ENCODE measurements around the gene AGAP2.

The AGAP2 gene

DNA sequence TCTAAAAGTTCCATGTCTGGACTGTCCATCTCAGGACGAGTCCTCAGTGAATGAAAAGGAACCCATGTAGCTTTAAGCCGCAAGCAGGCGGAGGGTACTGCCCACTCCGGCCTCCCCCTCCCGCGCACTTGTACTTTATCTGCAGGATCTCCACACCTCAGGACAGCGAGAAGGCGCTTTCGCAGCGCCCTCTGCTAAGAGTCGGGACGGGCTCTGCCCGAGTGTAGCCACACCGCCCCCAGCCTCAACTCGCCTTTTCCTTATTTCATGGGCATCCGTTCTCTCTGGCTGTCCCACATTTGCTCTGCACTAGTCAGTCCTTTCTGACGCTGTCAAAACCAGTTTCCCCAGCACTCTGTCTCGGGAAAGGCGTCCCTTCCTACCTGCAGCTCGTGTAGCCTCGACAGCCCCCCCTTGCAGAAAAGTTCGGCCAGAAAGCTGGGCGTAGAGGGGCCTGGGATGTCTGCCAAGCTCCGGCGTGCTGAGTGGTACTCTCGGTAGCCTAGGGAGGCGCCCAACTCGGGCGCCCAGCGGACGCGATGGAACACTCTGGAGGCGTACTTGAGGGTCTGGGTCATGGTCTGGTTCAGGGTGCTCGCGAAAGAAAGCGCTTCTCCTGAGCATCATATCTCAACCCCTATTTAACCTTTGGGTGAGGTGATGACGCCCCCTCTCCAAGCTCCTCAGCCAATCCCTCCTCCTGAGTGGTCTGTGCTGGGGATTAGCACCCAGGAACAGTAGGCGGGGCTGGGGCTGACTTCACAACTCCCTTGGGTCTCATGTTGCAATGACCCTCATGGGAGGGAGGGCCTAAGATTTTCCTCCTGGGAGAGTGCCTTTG is 28.1 kb upstream of the AGAP2 start, which contains the start of gene CYP27B1:
Gene CYP27B1, minus strand, starts transcription at position 615 of the 841 bp plus-strand sequence. Its CDS starts 37 bp downstream, at position 578.
- no peak for DNase-seq

DNA sequence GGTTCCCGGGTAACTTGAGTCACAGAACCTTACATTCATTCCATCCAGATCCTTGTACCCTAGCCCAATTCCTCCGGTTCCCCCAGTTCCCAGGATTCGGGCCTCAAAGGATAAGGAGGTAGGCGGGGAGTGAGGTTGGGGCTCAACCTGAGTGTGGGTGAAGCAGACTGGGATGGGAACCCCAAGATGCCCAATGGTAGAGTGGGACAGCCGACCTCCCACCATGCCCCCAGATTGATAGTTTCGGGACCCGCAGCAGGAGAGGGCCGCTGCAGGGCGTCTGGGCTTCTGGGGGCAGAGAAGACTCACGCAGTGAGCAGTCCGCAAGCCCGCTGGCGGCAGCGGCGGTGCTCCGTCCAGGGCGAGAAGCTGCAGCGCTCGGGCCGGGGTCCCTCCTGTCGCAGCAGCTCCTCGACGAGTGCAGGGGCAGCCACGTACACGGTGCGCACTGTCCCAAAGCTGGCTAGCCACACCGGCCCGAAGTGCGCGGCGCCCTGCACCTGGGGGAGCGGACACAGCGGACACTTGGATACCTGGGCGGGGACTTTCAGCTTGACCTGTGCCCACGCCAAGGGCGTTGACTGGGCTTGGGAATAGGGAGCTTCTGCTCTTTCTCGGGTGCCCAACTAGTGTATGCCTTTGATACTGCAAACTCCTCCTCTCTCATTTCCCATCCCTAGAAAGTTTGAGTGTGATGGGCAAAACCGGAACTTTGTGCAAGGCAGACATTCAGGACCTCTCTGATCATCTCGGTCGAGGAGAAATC is 27.3 kb upstream of the AGAP2 start:
- DNase-seq, result no peak

DNA sequence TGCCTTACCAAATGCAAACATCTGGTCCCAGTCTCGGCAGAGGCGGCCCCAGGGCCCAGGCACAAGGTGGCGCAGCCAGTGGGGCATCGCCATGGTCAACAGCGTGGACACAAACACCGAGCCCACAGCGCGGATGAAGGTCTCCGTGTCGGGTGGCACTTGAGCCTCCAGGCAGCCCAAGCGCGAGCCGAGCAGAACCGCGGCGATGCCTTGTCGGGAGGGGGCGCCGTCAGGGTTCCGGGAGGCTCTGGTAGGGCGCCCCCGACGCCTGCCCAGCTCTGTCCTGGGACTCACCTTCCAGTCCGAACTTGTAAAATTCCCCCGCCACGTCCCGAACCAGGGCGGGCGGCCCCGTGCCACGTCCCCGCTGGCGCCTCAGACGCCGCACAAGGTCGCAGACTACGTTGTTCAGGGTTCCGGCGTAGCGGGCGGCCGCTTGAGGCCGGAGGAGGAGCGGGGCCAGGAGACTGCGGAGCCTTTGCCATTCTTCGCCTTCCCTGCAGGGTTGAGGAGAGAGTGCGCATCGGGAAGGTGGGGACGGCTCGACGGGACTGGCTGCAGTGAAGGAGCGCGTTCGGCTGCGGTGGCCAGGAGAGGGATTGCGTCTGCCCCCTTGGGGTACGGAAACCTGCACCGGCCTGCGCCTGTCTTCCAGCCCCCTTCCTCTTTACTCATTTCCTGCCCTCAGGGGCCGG is 26.6 kb upstream of the AGAP2 start:
- DNase-seq, result no peak

DNA sequence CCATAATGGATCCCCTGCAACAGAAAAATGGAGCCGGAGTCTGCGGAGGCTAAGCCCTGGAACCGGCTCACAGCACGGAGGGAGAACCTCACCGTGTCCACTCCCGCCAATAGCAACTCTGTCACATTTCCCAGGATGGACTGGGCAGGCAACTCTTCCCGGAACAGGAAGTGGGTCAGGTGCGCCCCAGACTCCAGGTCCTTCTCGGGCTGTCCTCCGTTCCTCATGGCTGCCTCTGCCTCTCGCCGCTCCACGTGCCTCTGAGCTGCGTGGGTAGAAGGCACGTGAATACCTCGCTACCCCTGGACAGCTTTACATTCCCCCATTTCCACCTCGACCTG is 26.1 kb upstream of the AGAP2 start:
- no peak for DNase-seq

DNA sequence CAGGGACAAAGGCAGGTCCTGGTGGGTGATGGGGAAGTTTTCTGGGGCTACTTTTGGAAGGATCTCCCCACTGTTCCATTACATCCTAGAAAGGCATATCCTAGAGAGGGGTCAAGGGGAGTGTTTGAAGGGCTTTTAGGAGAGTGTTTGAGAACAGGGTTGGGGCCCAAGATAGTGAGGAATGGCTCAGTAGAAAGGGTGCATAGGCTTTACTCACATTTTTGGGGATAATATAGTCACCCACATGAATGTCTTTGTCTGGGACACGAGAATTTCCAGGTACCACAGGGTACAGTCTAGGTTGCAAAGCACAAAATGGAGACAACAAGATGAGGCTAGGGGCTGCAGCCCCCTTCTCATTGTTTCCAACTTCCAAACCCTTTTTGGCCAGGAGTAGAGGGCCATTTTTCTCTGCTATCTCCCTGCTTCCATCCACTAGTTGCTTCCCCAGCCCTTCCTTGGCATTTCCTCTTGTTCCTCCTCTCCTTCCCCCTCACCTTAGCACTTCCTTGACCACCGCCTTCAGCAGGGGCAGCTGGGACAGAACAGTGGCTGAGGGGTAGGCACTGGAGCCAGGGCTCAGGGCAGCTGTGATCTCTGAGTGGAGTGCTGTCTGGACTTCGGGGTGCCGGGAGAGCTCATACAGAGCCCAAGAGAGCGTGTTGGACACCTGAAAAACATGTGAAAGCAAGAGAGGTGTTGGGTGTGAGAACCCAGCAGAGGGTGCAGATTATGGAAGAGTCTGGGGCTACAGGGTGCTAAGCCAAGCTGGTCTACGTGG is 25.5 kb upstream of the AGAP2 start:
- DNase-seq, result no peak

DNA sequence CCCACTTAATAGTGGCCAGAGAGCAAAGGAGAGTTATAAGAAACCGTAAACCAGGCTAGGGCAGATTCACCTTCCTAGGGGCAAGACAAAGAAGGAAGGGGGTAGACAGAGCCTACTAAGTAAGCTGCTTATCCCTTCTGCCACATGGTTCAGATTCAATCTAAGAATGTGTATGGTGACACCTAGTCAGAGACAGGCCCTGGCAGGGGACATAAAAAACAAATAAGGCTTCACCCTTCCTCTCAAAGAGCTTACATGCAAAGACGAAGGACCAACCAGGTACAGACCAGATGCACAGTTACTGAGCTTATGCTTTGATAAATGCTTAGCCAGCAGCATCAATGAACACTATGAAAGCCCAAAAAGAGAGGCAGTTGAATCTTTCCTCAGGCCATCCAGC is 23.9 kb upstream of the AGAP2 start:
- no peak for DNase-seq

DNA sequence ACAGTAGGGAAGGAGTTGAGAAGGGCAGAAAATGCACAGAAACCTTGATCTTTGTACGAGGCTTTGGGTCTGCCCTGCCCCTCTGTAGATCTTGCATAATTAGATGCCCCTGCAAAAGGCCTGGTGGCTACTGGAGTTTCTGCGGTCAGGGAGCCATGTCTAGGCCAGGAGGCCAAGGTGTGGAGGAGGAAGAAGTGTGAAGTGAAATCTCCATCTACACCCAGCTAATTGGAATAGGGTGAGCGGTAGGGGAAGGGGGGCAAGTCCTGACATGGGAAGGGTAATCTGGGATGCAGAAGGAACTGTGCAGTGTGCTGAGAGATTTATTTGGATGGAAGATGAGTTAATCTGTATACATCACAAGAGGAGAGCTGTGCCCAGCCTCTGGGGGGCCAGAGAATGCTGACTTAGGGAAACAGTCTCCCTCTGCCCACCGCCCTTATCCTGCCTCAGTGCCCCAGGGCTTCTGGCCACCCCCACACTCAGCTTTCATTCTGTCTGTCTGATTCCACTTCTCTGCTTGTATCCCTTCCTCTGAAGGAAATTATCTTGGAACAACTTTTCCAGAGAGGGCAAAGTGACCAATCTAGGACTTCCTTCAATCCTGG is 23.0 kb upstream of the AGAP2 start:
- no peak for DNase-seq

DNA sequence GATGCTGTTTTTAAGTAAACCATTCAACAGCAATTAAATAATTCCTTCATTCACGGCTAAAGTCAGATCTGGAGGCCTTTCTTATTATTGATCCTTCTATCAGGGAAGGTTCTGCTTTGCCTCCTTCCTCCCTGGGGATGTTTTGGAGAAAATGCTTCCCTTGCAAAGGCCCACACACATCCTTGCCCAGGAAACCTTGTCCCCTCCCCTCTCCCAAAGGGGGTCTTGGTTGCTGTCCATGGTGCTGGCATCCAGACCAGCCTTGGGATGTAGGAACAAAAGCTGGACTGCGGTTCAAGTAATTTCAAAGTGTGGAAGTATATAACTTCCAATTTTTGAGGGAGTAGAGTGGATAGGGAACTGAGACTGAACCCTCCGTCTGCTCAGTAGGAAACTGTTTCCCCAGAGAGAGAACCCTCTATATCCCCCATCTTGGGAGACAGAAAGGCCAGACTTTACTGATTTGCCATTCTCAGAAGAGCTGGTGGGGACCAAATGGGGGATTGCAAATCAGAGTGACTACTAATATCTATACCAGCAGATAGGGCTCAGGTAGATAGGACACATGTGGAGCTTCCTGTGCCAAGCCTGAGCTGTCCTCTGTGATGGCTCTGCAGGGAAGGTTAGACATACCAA is 21.9 kb upstream of the AGAP2 start:
- DNase-seq, result no peak

DNA sequence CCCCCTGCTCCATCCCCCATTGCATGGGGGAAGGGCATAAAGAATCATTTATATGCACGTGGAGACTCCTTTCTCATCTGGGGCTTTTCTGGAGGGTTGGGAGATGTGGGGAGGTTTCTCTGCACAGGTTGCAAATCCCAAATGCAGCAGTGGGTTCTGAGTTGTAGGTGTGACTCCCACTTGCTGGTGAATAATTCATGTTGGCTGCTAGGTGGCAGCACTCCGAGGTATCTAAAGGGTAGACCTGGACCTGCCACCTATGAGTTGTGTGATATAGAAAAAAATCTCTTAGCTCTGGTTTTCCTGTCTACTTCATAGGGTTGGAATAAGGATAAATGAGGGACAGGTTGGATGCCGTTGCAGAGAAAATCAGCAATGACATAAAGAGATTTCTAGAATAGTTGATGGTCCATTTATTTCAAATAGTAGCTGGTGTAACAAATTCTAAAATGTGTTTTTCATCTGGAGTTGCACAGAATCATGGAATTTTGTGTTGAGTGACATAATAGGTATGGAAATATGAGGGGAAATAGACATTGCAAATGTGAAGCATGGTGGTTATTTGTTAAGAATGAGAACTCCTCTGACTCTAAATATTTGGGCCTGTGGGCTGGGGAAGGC is 20.9 kb upstream of the AGAP2 start:
- no peak for DNase-seq

DNA sequence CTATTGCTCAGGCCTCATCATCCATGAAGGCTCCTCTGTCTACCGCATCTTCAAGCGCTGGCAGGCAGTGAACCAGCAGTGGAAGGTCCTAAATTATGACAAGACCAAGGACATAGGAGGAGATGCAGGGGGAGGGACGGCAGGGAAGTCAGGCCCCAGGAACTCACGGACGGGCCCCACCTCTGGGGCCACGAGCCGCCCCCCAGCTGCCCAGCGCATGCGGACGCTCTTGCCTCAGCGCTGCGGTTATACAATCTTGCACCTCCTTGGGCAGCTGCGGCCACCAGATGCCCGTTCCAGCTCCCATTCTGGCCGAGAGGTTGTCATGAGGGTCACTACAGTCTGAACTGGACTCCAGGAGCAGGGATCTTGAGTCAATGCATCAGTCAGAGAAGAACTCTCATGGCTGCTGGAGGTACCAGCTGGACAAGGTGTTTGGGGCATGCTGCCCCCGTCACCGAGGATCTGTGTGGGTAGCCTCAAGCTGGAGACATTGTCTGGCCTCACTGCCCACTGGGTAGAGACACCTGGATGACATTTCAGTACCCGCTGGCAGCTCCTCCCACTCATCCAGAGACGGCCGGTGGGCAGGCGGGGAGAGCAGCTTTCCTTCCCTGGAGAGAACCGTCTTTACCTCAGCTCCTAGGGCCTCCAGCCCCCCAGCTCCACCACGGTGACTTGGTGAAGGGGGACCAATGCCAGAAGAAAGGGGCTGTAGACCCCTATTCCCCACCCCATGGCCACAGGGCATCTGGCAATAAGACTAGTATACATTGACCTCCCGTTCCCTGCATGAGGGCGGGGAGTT is 20.2 kb upstream of the AGAP2 start:
- DNase-seq, result no peak

DNA sequence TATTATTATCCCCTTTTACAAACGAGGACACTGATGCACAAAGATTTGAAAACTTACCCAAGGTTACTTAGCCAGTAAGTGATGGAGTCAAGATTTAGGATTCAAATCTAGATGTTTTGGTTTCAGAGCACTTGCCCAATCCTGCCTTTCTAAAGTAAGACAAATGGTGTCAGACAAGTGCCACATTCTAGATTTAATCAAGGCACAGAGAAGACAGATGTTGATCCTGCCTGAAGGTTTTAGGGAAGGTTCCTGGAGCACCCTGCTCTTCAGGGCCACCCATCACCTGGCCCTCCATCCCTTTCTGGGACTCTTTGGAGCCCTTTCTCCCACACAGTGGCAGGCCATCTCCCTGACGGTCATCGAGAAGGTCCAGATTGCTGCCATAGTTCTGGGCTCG is 19.2 kb upstream of the AGAP2 start:
- no peak for DNase-seq

DNA sequence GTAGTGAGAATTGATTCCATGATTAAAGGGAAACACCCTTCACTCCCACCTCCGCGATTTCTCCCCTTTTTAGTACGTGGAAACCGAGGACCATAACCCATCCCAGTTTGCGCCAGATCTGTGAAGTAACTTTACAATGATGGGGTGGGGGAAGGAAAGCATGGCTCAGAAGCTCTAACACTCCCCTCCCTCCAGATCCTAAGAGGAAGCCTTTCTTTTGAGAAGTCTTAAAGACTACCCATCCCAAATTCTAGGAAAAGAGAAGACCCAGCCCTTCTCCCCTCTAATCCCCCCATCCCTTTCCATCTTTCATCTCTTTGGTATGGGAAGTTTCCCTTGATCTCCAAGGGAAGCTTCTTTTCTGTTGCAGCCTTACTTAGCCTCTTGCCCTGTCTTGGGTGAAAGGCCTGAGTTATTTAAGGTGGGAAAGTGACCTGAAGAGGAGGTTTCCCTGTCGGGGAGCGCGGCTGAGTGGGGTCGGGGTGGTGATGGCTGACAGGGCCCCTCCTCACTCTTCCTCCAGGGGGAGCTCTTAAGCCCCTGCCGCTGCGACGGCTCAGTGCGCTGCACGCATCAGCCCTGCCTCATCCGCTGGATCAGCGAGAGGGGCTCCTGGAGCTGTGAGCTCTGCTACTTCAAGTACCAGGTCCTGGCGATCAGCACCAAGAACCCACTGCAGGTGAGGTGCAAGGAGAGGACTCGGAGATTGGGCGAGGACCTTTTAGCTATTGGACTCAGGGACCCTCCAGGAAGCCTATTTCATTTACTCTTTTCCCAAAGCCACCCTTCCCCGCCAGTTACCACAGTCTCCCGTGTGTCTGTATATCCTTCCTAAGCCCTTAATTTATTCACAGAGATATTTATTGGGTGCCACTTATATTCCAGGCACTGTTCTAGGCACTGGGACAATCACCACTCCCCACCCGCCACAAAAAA is 18.1 kb upstream of the AGAP2 start:
- no peak for DNase-seq

DNA sequence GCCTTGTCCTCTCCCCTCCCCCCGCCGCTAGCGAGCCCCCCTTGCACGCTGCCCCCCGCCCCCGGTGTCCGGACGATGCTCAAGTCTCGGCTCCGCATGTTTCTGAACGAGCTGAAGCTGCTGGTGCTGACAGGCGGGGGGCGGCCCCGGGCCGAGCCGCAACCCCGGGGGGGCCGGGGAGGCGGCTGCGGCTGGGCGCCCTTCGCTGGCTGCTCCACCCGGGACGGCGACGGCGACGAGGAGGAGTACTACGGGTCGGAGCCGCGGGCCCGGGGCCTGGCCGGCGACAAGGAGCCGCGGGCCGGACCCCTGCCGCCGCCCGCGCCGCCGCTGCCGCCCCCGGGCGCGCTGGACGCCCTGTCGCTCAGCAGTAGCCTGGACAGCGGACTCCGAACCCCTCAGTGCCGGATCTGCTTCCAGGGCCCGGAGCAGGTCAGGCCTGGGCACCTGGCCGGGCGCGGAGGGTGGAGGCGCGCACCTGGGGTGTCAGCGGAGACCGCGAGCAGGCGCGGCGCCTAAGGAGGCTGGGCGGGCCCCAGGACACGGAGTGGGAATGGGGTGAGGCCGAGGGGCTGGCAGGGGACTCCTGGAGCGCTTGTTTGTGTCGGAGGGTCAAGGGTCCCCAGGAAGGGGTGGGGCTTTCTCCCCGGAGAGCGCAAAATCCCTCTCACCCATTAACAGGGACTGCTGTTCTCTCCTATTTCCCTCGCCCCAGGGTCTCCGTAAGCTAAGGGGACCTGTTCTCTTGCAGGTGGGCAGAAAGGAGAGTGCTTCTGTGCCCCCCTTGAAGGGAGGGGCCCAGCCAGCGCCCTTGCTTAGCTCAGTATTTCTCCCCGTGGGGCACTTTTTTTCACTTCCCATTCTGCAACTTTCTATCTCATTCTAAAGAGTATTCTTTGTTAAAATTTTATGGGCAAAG is 17.2 kb upstream of the AGAP2 start:
- no peak for DNase-seq

DNA sequence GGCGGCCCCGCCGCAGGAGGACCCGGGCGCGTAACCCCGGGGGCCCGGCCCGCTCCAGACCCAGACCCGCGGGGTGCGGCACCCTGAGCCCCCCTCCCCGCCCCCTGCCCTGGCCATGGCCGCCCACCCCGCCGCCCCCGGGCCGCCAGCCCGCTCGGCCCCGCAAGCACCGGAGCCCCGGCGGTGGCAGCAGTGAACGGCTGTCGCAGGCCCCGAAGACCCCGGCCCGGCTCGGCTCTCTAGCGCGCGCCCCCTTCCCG is 16.6 kb upstream of the AGAP2 start:
- no peak for DNase-seq

DNA sequence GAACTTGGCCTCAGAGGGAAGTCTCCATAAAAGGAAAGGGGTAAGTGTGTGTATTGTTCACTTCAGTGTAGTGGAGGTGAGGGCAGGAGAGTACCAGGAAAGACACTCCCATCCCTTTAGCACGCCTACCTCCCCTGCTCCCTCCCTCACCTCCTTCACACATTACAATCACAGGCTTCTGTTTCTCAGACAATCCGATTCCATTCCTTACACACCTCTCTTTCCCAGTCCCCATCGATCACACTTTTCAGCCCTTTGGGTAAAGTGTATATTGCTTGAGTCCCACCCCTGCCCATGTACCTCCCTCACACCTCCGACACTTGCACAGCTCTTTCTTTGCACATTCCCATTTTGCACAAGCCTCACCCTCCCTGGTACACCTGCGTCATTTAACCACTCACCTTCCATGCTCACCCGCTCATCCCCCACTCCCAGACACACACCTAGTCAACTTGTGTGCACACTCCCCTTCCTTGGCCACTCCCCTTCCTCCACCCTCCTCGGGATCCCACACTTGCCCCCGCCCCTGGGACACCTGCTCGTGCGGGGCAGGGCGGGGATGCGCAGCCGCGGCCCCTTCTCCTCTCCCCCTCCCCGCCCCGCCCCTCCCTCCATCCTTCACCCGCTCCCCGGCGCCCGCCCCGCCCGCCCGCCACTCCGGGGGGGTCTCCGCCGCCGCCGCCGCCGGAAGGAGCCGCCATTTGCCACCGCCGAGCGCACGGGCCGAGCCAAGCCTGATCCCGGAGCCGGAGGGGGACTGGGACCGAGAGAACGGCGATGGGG is 16.1 kb upstream of the AGAP2 start, which contains the start of gene MARCHF9:
Gene MARCHF9, plus strand, starts transcription at position 693 of the 783 bp plus-strand sequence. CDS start 426 bp downstream, outside the sequence.
- peak; percentile 63 for DNase-seq

DNA sequence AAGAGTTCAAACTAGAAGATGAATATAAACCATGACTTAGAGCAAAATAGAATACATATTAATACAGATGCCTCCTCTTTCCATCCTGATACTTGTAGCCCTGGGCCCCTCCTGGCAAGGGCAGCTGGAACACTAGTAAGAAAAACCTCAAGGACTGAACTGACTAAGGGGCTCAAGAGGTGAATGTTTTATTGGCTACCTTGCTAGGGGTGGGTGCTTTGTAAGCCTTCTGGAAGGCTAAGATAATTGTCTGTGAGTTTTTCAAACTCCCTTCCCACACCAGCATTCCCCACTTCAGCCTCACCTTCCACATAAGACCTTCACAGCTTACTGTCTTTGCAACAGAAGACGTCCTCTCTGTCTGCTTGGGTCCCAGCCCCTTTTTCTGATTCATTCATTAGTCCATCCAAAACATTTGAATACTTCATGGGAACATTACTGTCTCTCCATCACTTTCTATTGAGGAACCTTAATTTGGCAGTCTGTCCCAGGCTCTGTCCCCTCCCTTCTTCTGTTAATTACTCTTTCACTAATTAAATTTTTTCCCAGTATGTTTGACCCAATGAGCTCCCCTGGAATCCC is 15.3 kb upstream of the AGAP2 start:
- DNase-seq, result no peak

DNA sequence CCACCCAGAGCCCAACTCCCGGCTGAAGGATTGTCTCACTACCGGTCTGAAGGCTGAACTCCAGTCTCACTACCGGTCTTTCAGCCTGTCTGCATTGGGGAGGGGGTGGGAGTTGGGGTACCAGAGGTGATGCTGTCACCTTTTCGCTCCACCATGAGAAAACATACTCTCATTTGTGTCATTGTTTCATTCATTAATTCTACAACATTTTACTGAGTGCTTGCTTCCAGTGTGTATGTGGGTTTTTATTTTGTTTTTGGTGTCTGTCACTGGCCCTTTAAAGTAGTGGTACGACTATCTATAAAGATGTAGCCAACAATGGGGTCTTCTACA is 14.1 kb upstream of the AGAP2 start:
- DNase-seq, result no peak
